ENCODE measurements around the gene FBXW5. TPM values are rescaled to one million over a fixed set of nuclear protein-coding genes. Genes with fewer than 3 reads are reported as not detected.

FBXW5 gene
- total and polyA plus RNA-seq, 4 donors = 56.6 to 118 (median 99.2) TPM

- no peak for ATAC-seq (ENCODE audit: insufficient read depth, low FRiP score)
- Histone ChIP-seq H3K9ac (ENCODE audit: insufficient read depth in 1 of 2, low read length in 2 of 2) (no peak overlapping the region), H3K4me1 (ENCODE audit: control insufficient read depth in 5 of 5, insufficient read depth in 5 of 5, low read length in 5 of 5) (peaks cover 0 to 14% (median 6%) of the 10 kb centered on the region in 5 donors), H3K9me3 (ENCODE audit: control insufficient read depth in 4 of 4, insufficient read depth in 3 of 4, low read length in 3 of 4) (peaks cover 0 to 5% (median 0%) of the 10 kb centered on the region in 4 donors), H3K27ac (ENCODE audit: low read depth in 1 of 2, low read length in 1 of 2) (no peak overlapping the region), H3K4me3 (no peak overlapping the region), H3K36me3 (ENCODE audit: control insufficient read depth in 4 of 4, insufficient read depth in 4 of 4, low read length in 4 of 4) (no peaks in the 10 kb centered on the region), H3K27me3 (ENCODE audit: control insufficient read depth in 3 of 3, insufficient read depth in 3 of 3, low read length in 2 of 3) (peaks cover 5 to 27% (median 14%) of the 10 kb centered on the region in 3 donors)
- WGBS, 2 donors = 10 to 24% methylated on average over 46 to 48 of the region's 48 CpGs
- no peak for TF ChIP-seq CTCF (IDR thresholded peaks at IDR 0.05; ENCODE audit: control extremely low read depth, extremely low read depth)
- no peak for DNase-seq
These were observed 40.6 kb upstream of the FBXW5 start for GRCh38 chr9:136985027-136985602.

- 48 to 61% methylated on average over 21 to 29 of the region's 29 CpGs for WGBS, 2 donors
- Histone ChIP-seq H3K9ac (ENCODE audit: insufficient read depth in 1 of 2, low read length in 2 of 2) (no peak overlapping the region), H3K9me3 (ENCODE audit: control insufficient read depth in 4 of 4, insufficient read depth in 3 of 4, low read length in 3 of 4) (peaks cover 0 to 5% (median 0%) of the 10 kb centered on the region in 4 donors), H3K4me1 (ENCODE audit: control insufficient read depth in 5 of 5, insufficient read depth in 5 of 5, low read length in 5 of 5) (peaks cover 0 to 14% (median 6%) of the 10 kb centered on the region in 5 donors), H3K27ac (ENCODE audit: low read depth in 1 of 2, low read length in 1 of 2) (no peak overlapping the region), H3K27me3 (ENCODE audit: control insufficient read depth in 3 of 3, insufficient read depth in 3 of 3, low read length in 2 of 3) (peaks cover 5 to 27% (median 14%) of the 10 kb centered on the region in 3 donors), H3K4me3 (no peak overlapping the region), H3K36me3 (ENCODE audit: control insufficient read depth in 4 of 4, insufficient read depth in 4 of 4, low read length in 4 of 4) (no peaks in the 10 kb centered on the region)
- TF ChIP-seq CTCF (IDR thresholded peaks at IDR 0.05; ENCODE audit: control extremely low read depth, extremely low read depth) = no peak
- no peak for ATAC-seq (ENCODE audit: insufficient read depth, low FRiP score)
- DNase-seq = no peak
These were observed 40.0 kb upstream of the FBXW5 start for GRCh38 chr9:136984464-136985026.

GRCh38 chr9:136983656-136984314 lies 39.2 kb upstream of the FBXW5 start:
- H3K4me3 ChIP-seq = no peak overlapping the region
- ATAC-seq (ENCODE audit: insufficient read depth, low FRiP score) (no peak), DNase-seq (no peak)
- H3K27me3 ChIP-seq (ENCODE audit: control insufficient read depth in 3 of 3, insufficient read depth in 3 of 3, low read length in 2 of 3) = peaks cover 5 to 27% (median 14%) of the 10 kb centered on the region in 3 donors
- H3K36me3 ChIP-seq (ENCODE audit: control insufficient read depth in 4 of 4, insufficient read depth in 4 of 4, low read length in 4 of 4) = no peaks in the 10 kb centered on the region
- TF ChIP-seq CTCF (IDR thresholded peaks at IDR 0.05; ENCODE audit: control extremely low read depth, extremely low read depth) = no peak
- peaks cover 0 to 14% (median 6%) of the 10 kb centered on the region in 5 donors for H3K4me1 ChIP-seq (ENCODE audit: control insufficient read depth in 5 of 5, insufficient read depth in 5 of 5, low read length in 5 of 5)
- no peak overlapping the region for H3K9ac ChIP-seq (ENCODE audit: insufficient read depth in 1 of 2, low read length in 2 of 2)
- H3K9me3 ChIP-seq (ENCODE audit: control insufficient read depth in 4 of 4, insufficient read depth in 3 of 4, low read length in 3 of 4) = peaks cover 0 to 5% (median 0%) of the 10 kb centered on the region in 4 donors
- H3K27ac ChIP-seq (ENCODE audit: low read depth in 1 of 2, low read length in 1 of 2) = no peak overlapping the region
- 85 to 87% methylated on average over 11 of the region's 11 CpGs for WGBS, 2 donors

Measured in lung (tissue), 12 donors.